ENCODE results near the gene ZNF586.
"Not testable (repeated sequence)": the region's sequence is repeated elsewhere in the genome, so short reads cannot be mapped to it uniquely, and the experiment has no call there.

Gene ZNF586

GRCh38 chr19:57769345-57770131 is at the start of gene ZNF586:
Gene ZNF586, plus strand, starts transcription at chr19:57769676. Its CDS starts 167 bp downstream, at chr19:57769843.
- DNase-seq, result peak; percentile 90

GRCh38 chr19:57719901-57720519 is 49.5 kb upstream of the ZNF586 start:
- DNase-seq, result no peak

- no peak for DNase-seq
Measured at GRCh38 chr19:57720878-57721277, 48.6 kb upstream of the ZNF586 start.

GRCh38 chr19:57738320-57738719 is 31.2 kb upstream of the ZNF586 start:
- DNase-seq, result peak; percentile 43

- DNase-seq, result not testable (repeated sequence)
Measured at GRCh38 chr19:57738770-57739169, 30.7 kb upstream of the ZNF586 start.

- DNase-seq, result peak; percentile 91
Measured at GRCh38 chr19:57746580-57747471, 22.6 kb upstream of the ZNF586 start, which contains the start of gene ZNF776. Gene ZNF776, plus strand, starts transcription at chr19:57746815. Its CDS starts 244 bp downstream, at chr19:57747059.

- DNase-seq, result no peak
Measured at GRCh38 chr19:57747472-57747807, 22.0 kb upstream of the ZNF586 start.

- DNase-seq, result no peak
Measured at GRCh38 chr19:57748029-57748428, 21.4 kb upstream of the ZNF586 start.

GRCh38 chr19:57754091-57754673 is 15.3 kb upstream of the ZNF586 start:
- DNase-seq, result no peak

GRCh38 chr19:57755031-57755430 is 14.4 kb upstream of the ZNF586 start:
- DNase-seq, result no peak

GRCh38 chr19:57757941-57758340 is 11.5 kb upstream of the ZNF586 start:
- no peak for DNase-seq

GRCh38 chr19:57759096-57759495 is 10.4 kb upstream of the ZNF586 start:
- no peak for DNase-seq

GRCh38 chr19:57771417-57771816 is 1.9 kb downstream of the ZNF586 start:
- DNase-seq, result no peak

- DNase-seq, result no peak
Measured at GRCh38 chr19:57773488-57773887, 4.0 kb downstream of the ZNF586 start.

GRCh38 chr19:57776764-57777296 is 7.4 kb downstream of the ZNF586 start:
- no peak for DNase-seq

GRCh38 chr19:57778336-57778735 is 8.9 kb downstream of the ZNF586 start:
- no peak for DNase-seq

- DNase-seq, result no peak
Measured at GRCh38 chr19:57779220-57779845, 9.9 kb downstream of the ZNF586 start.

GRCh38 chr19:57786286-57786685 is 16.8 kb downstream of the ZNF586 start:
- no peak for DNase-seq

- no peak for DNase-seq
Measured at GRCh38 chr19:57786906-57787305, 17.4 kb downstream of the ZNF586 start.

GRCh38 chr19:57788114-57788692 is 18.7 kb downstream of the ZNF586 start:
- no peak for DNase-seq

- DNase-seq, result no peak
Measured at GRCh38 chr19:57789288-57789687, 19.8 kb downstream of the ZNF586 start.

GRCh38 chr19:57796580-57796979 is 27.1 kb downstream of the ZNF586 start:
- not testable (repeated sequence) for DNase-seq
